ENCODE results near the gene DNMBP.

DNA sequence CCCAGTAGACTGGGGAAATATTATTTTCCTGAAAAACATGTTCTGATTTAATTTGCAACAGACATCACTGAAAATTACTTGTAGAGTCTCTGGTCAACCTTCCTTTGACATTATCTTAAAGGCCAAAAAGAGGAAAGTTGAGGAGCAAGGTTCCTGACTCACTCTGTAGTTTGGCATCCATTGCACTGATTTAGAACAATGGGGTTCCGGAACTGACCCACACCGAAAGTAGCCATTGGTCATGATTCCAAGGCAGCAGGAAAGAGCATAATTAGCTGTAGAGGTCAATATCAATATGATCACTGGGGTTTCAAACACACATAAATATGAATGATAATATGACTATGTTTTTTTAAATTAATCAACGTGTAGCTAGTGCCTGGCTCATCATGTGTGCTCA is 65.8 kb downstream of the DNMBP start:
- TF ChIP-seq NFYB (CRISPR knock-in tag; conservative IDR thresholded peaks at IDR 0.05; ENCODE audit: low read depth) = no peak
- TF ChIP-seq, protein P1, sequence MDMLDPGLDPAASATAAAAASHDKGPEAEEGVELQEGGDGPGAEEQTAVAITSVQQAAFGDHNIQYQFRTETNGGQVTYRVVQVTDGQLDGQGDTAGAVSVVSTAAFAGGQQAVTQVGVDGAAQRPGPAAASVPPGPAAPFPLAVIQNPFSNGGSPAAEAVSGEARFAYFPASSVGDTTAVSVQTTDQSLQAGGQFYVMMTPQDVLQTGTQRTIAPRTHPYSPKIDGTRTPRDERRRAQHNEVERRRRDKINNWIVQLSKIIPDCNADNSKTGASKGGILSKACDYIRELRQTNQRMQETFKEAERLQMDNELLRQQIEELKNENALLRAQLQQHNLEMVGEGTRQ (CRISPR knock-in tag; IDR thresholded peaks at IDR 0.05) = no peak
- TF ChIP-seq JUN (CRISPR knock-in tag; IDR thresholded peaks at IDR 0.05) = no peak
- TF ChIP-seq, protein P2, sequence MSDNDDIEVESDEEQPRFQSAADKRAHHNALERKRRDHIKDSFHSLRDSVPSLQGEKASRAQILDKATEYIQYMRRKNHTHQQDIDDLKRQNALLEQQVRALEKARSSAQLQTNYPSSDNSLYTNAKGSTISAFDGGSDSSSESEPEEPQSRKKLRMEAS (CRISPR knock-in tag; IDR thresholded peaks at IDR 0.05) = no peak
- TF ChIP-seq TCF7 (CRISPR knock-in tag; IDR thresholded peaks at IDR 0.05; ENCODE audit: low read depth) = no peak
- TF ChIP-seq, protein P3, sequence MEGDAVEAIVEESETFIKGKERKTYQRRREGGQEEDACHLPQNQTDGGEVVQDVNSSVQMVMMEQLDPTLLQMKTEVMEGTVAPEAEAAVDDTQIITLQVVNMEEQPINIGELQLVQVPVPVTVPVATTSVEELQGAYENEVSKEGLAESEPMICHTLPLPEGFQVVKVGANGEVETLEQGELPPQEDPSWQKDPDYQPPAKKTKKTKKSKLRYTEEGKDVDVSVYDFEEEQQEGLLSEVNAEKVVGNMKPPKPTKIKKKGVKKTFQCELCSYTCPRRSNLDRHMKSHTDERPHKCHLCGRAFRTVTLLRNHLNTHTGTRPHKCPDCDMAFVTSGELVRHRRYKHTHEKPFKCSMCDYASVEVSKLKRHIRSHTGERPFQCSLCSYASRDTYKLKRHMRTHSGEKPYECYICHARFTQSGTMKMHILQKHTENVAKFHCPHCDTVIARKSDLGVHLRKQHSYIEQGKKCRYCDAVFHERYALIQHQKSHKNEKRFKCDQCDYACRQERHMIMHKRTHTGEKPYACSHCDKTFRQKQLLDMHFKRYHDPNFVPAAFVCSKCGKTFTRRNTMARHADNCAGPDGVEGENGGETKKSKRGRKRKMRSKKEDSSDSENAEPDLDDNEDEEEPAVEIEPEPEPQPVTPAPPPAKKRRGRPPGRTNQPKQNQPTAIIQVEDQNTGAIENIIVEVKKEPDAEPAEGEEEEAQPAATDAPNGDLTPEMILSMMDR (IDR thresholded peaks at IDR 0.05) = no peak
- TF ChIP-seq, protein P4, sequence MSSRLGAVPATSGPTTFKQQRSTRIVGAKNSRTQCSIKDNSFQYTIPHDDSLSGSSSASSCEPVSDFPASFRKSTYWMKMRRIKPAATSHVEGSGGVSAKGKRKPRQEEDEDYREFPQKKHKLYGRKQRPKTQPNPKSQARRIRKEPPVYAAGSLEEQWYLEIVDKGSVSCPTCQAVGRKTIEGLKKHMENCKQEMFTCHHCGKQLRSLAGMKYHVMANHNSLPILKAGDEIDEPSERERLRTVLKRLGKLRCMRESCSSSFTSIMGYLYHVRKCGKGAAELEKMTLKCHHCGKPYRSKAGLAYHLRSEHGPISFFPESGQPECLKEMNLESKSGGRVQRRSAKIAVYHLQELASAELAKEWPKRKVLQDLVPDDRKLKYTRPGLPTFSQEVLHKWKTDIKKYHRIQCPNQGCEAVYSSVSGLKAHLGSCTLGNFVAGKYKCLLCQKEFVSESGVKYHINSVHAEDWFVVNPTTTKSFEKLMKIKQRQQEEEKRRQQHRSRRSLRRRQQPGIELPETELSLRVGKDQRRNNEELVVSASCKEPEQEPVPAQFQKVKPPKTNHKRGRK (CRISPR knock-in tag; IDR thresholded peaks at IDR 0.05; ENCODE audit: borderline replicate concordance) = no peak
- TF ChIP-seq, protein P5, sequence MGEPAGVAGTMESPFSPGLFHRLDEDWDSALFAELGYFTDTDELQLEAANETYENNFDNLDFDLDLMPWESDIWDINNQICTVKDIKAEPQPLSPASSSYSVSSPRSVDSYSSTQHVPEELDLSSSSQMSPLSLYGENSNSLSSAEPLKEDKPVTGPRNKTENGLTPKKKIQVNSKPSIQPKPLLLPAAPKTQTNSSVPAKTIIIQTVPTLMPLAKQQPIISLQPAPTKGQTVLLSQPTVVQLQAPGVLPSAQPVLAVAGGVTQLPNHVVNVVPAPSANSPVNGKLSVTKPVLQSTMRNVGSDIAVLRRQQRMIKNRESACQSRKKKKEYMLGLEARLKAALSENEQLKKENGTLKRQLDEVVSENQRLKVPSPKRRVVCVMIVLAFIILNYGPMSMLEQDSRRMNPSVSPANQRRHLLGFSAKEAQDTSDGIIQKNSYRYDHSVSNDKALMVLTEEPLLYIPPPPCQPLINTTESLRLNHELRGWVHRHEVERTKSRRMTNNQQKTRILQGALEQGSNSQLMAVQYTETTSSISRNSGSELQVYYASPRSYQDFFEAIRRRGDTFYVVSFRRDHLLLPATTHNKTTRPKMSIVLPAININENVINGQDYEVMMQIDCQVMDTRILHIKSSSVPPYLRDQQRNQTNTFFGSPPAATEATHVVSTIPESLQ (CRISPR knock-in tag; IDR thresholded peaks at IDR 0.05) = no peak
- TF ChIP-seq TP53 (CRISPR knock-in tag; IDR thresholded peaks at IDR 0.05) = no peak
- TF ChIP-seq, protein P6, sequence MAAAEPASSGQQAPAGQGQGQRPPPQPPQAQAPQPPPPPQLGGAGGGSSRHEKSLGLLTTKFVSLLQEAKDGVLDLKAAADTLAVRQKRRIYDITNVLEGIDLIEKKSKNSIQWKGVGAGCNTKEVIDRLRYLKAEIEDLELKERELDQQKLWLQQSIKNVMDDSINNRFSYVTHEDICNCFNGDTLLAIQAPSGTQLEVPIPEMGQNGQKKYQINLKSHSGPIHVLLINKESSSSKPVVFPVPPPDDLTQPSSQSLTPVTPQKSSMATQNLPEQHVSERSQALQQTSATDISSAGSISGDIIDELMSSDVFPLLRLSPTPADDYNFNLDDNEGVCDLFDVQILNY (CRISPR knock-in tag; IDR thresholded peaks at IDR 0.05) = no peak
- TF ChIP-seq, protein P7, sequence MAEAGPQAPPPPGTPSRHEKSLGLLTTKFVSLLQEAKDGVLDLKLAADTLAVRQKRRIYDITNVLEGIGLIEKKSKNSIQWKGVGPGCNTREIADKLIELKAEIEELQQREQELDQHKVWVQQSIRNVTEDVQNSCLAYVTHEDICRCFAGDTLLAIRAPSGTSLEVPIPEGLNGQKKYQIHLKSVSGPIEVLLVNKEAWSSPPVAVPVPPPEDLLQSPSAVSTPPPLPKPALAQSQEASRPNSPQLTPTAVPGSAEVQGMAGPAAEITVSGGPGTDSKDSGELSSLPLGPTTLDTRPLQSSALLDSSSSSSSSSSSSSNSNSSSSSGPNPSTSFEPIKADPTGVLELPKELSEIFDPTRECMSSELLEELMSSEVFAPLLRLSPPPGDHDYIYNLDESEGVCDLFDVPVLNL (CRISPR knock-in tag; IDR thresholded peaks at IDR 0.05; ENCODE audit: borderline replicate concordance, low read depth) = no peak
- TF ChIP-seq RELA (CRISPR knock-in tag; IDR thresholded peaks at IDR 0.05; ENCODE audit: borderline replicate concordance) = no peak
